ENCODE results near the gene SLX9. TPM values are rescaled to one million over a fixed set of nuclear protein-coding genes. Genes with fewer than 3 reads are reported as not detected.
"Not testable (repeated sequence)": the region's sequence is repeated elsewhere in the genome, so short reads cannot be mapped to it uniquely, and the experiment has no call there.

Gene SLX9
- polyA plus RNA-seq, 1 donor from 2014 or later = 15.4 TPM

- no peaks in the 10 kb centered on the region for H4K20me1 ChIP-seq (ENCODE audit: insufficient read depth)
- H3K9me2 ChIP-seq (ENCODE audit: insufficient read depth, low read length) = no peaks in the 10 kb centered on the region
- peaks cover 4% of the 10 kb centered on the region for H3K9me3 ChIP-seq (ENCODE audit: low read length)
- H3K27me3 ChIP-seq (ENCODE audit: insufficient read depth, low read depth, low read length) = peaks cover 92% of the 10 kb centered on the region
- no peaks in the 10 kb centered on the region for H3F3A ChIP-seq (ENCODE audit: insufficient read depth, low read length, poor library complexity, severe bottlenecking)
- no peak overlapping the region for H3K27ac ChIP-seq (ENCODE audit: low read length)
- no peaks in the 10 kb centered on the region for H3K79me2 ChIP-seq (replicated peaks; ENCODE audit: insufficient read depth, low read length)
- no peaks in the 10 kb centered on the region for H3K36me3 ChIP-seq (ENCODE audit: insufficient read depth, low read length)
- TF ChIP-seq MXI1 (conservative IDR thresholded peaks at IDR 0.05; ENCODE audit: poor library complexity, severe bottlenecking) (no peak), CTCF (IDR thresholded peaks at IDR 0.05; ENCODE audit: poor library complexity, severe bottlenecking) (no peak), EP300 (conservative IDR thresholded peaks at IDR 0.05; ENCODE audit: poor library complexity, severe bottlenecking) (no peak), REST (IDR thresholded peaks at IDR 0.05; ENCODE audit: borderline replicate concordance) (no peak)
- H3K9ac ChIP-seq (ENCODE audit: low read length) = no peak overlapping the region
- no peak overlapping the region for H3K4me2 ChIP-seq (ENCODE audit: low read length)
- H3K4me3 ChIP-seq (ENCODE audit: low read length) = no peak overlapping the region
- H2AFZ ChIP-seq (ENCODE audit: low read depth, low read length) = no peak overlapping the region
These were observed 12.0 kb upstream of the SLX9 start for GRCh38 chr21:44927587-44928461.

GRCh38 chr21:44928500-44929241 is 11.2 kb upstream of the SLX9 start:
- not testable (repeated sequence) for H3K79me2 ChIP-seq (replicated peaks; ENCODE audit: insufficient read depth, low read length); H3K36me3 ChIP-seq (ENCODE audit: insufficient read depth, low read length); H2AFZ ChIP-seq (ENCODE audit: low read depth, low read length); H3F3A ChIP-seq (ENCODE audit: insufficient read depth, low read length, poor library complexity, severe bottlenecking); H3K9me3 ChIP-seq (ENCODE audit: low read length); H3K9ac ChIP-seq (ENCODE audit: low read length); H4K20me1 ChIP-seq (ENCODE audit: insufficient read depth); H3K4me3 ChIP-seq (ENCODE audit: low read length); H3K27ac ChIP-seq (ENCODE audit: low read length); H3K9me2 ChIP-seq (ENCODE audit: insufficient read depth, low read length); H3K4me2 ChIP-seq (ENCODE audit: low read length)
- H3K27me3 ChIP-seq (ENCODE audit: insufficient read depth, low read depth, low read length) = peaks cover 92% of the 10 kb centered on the region

GRCh38 chr21:44929242-44929798 is 10.5 kb upstream of the SLX9 start:
- Histone ChIP-seq H4K20me1 (ENCODE audit: insufficient read depth) (no peaks in the 10 kb centered on the region), H3K79me2 (replicated peaks; ENCODE audit: insufficient read depth, low read length) (no peaks in the 10 kb centered on the region), H3K4me3 (ENCODE audit: low read length) (no peak overlapping the region), H3K9ac (ENCODE audit: low read length) (no peak overlapping the region), H3K9me2 (ENCODE audit: insufficient read depth, low read length) (no peaks in the 10 kb centered on the region), H3F3A (ENCODE audit: insufficient read depth, low read length, poor library complexity, severe bottlenecking) (no peaks in the 10 kb centered on the region), H3K9me3 (ENCODE audit: low read length) (no peaks in the 10 kb centered on the region), H3K36me3 (ENCODE audit: insufficient read depth, low read length) (no peaks in the 10 kb centered on the region), H2AFZ (ENCODE audit: low read depth, low read length) (no peak overlapping the region), H3K27ac (ENCODE audit: low read length) (no peak overlapping the region), H3K27me3 (ENCODE audit: insufficient read depth, low read depth, low read length) (peaks cover 93% of the 10 kb centered on the region), H3K4me2 (ENCODE audit: low read length) (no peak overlapping the region)
- no peak for TF ChIP-seq MXI1 (conservative IDR thresholded peaks at IDR 0.05; ENCODE audit: poor library complexity, severe bottlenecking)
- no peak for TF ChIP-seq EP300 (conservative IDR thresholded peaks at IDR 0.05; ENCODE audit: poor library complexity, severe bottlenecking)
- no peak for TF ChIP-seq TAF1 (IDR thresholded peaks at IDR 0.05; ENCODE audit: low read depth)
- TF ChIP-seq CTCF (IDR thresholded peaks at IDR 0.05; ENCODE audit: poor library complexity, severe bottlenecking) = no peak
- TF ChIP-seq RAD21 (conservative IDR thresholded peaks at IDR 0.05) = no peak
- TF ChIP-seq SMC3 (conservative IDR thresholded peaks at IDR 0.05; ENCODE audit: poor library complexity) = no peak
- no peak for TF ChIP-seq EZH2 (IDR thresholded peaks at IDR 0.05; ENCODE audit: borderline replicate concordance, insufficient read depth, low read length, poor library complexity, severe bottlenecking)
- TF ChIP-seq POLR2AphosphoS5 (IDR thresholded peaks at IDR 0.05) = no peak
